H1 (cell line): ENCODE measurements around the gene IFT20. TPM values are rescaled to one million over a fixed set of nuclear protein-coding genes. Genes with fewer than 3 reads are reported as not detected.

ENCODE experiments used
- CEBPB ChIP-seq: IDR thresholded peaks from 2 replicates; pipeline ENCODE4 v1.6.1; 2012; ENCODE audit warnings: low read depth, low read length
- polyA plus RNA-seq, 7 experiments: library from polyadenylated mRNA; depleted of rRNA in 3 of 7; stranded (reverse) in 5 of 7; unstranded in 2 of 7; fragments of >200 nt in 5 of 7; fragments of 200-250 nt in 2 of 7; gene quantifications; 1 replicate in 5 of 7; 2 replicates in 1 of 7; 4 replicates in 1 of 7; pipeline versions ENCODE4 v1.2.1 to v1.2.3, GENCODE V29; 2011 to 2013; ENCODE audit warnings: missing spikeins in 2 of 7, mixed read lengths in 2 of 7
- total RNA-seq: library from RNA; stranded (reverse); fragmentation: NEBNext Ultra II Directional; extraction: Animal tissue kit (Norgen Biotek cat#: 25700); gene quantifications from 2 replicates; pipeline ENCODE4 v1.2.1, GENCODE V29; 2021

Gene IFT20
- total and polyA plus RNA-seq, 2 of the 8 experiments (the other 6 are each of a cell fraction or from before 2014, with no cell fraction given), result 9.0 to 21.0 TPM

DNA sequence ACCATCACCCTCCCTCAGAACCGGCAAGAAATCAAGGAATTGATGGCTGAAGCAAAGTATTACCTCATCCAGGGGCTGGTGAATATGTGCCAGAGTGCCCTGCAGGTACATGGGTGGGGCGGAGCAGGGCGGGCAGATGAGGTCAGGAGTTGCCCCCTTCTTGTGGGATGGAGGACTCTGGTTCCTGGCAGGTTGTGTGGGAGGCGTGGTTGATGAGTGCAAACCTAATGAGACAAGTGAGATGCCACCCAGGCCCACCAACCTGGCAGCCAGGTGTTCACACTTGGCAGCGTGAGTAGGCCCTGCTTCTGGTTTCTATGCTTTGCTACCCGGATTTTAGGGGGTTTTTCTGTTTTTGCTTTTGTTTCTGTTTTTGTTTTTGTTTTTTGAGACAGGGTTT, 5.1 kb upstream of the IFT20 start (continued):
- no peak for TF ChIP-seq CEBPB
